SW480 (cell line): ENCODE data around the gene SPATS2.

Experiments used
- DNase-seq: peaks from one replicate; pipeline ENCODE4 v3.0.0-alpha.2; 2016; ENCODE audit warnings: low spot score

Gene SPATS2

DNA sequence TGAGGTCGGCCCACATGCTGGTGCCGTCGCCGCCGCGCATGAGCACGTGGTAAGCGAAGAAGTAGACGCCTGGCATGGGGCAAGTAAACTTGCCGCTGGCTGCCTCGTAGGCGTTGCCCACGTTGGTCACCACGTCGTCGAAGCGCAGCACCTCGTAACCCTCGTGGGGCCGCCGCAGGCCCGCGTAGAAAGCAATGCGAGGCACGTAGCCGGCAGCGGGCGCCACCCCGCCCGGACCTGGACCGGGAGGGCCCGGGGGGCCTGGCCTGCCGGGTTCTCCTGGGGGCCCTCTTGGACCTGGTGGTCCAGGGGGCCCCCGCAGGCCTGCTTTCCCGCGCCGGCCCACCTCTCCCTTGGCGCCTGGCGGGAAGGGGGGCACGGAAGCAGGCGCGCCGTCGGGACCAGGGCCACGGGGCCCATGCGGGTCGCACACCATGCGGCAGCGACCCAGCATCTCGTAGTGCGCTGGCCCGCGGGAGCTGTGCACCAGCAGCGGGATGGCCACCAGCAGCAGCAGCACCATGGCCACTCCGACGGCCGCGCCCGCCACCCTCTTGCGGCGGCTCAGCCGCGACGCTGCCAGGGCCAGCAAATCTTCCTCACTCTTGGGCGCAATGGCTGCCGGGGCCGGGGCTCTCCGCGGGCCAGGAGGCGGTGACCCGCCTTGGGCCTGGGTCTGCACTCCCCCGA lies 31.2 kb upstream of the SPATS2 start:
- DNase-seq, result no peak

DNA sequence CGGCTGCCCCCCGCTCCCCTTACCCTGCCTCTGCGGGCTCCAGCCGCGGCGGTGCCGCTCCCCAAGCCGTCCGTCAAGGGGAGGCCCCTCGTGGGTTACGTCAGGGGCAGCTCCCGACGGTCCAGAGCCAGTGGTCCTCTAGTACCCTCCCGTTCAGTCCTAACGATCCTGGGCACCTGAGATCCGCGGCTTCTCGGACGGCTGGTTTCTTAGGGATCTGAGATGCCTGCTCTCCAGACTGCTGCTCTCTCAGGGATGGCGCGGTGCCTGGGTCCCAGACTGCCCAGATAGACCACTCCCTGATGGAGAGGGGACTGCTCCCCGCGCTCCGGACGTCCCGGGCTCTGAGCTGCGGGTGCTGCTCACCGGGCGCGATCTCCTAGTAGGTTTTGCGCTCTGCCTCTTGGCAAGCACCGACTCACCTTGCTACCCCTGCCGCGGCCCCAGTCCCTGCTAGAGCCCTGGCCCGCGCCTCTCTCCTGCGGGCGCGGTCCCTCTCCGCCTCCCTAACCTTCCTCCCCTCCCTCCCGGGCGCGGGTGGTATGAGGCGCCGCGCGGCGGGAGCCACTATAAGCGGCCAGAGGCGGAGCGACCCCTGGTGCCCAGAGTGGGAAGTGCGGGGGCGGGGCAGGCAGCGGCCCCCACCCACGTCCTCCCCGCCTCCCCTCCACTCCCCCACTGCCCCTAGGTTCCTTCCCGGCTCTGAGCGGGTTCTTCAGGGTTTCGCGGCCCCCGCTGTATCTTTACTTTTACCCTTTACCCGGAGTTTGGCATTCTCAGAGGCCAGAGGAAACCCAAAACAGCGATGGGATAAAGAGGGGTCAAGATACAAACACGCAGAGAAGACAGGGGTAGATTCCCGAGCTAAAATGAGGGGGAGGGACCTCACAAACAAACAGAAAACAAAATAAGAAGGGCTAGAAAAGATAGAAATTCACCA lies 30.3 kb upstream of the SPATS2 start, which contains the start of gene C1QL4:
Gene C1QL4, minus strand, starts transcription at position 544 of the 940 bp plus-strand sequence. CDS start 711 bp downstream, outside the sequence.
- peak; percentile 60 for DNase-seq

DNA sequence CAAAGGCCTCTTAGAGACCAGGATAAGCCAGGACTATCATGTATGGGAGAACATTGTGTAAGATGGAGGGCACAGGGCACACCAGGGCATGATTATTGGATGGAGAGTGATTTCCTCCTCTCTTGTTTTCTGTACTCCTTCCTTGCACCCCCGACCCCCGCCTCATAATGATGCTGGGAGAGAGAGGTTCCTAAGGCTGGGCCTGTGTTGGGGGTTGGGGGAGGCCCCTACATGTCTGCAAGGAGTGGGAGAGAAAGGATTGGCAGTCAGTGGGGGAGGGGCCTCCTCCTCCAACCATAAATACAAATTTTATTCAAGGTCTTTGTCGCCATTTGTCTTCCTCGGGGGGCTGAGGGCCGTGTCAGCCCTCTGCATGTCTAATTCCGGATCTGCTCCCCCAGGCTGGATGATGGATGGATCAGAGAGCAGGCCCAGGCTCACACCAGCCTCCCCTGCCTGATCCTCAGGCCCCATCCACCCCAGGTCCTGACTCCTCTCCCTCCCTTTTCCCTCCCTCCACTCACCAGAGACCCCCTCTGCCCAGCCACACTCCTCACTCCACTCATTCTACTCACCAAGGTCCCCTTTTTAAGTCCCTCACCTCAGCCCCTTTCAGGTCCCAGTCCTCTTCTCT lies 28.3 kb upstream of the SPATS2 start:
- DNase-seq, result no peak

DNA sequence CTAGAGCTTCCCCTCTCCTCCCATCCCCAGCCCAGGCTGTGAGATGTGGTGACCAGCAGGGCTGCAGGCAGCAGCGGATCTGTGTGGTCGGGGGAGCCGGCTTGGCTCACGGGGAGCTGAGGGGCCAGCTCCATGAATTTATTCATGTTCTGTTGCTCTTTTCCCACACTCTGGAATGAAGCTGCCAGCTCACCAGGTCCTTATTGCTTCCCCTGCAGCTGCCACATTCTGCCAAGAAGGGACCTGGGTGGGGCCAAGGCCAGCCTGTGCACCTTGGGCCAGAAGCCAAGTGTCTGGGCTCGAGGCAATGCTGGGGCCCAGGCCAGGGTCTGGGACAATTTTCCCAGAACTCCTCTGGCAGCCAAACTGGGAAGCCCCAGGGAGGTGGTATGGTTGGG lies 27.8 kb upstream of the SPATS2 start:
- no peak for DNase-seq

DNA sequence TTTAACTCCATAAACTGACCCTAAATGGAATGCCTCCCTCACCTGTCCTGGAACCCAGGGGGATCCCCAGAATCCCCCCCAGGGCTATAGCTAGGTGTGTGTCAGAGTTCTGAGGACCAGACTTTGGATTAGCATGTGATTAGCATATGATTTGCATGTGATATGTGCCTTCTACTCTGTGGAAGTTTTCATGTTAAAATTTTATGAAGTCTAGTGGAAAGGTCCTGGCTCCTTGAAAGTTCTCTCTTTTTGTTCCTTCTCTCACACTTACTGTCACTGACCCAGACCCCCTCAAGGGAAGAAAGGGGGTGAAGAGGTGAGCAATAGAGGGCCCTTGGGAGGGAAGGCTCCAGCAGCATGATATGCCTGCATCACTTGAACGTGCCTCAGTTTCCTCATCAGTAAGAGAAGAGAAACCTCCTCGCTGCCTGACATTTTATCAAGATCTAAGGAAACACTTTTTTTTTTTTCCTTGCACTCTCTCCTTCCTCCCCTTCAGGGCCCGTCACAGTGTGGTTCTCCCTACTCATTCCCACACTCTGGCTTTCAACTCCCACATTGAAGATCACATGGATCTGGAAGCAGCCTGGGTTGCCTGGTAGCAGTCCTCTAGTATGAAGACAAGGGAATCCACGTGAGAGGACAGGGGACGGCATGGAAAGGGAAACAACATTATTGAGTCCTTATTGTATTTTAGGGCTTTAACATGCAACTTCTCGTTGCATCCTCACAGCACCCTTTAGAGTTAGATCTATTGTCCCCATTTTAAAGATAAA lies 27.0 kb upstream of the SPATS2 start:
- no peak for DNase-seq

DNA sequence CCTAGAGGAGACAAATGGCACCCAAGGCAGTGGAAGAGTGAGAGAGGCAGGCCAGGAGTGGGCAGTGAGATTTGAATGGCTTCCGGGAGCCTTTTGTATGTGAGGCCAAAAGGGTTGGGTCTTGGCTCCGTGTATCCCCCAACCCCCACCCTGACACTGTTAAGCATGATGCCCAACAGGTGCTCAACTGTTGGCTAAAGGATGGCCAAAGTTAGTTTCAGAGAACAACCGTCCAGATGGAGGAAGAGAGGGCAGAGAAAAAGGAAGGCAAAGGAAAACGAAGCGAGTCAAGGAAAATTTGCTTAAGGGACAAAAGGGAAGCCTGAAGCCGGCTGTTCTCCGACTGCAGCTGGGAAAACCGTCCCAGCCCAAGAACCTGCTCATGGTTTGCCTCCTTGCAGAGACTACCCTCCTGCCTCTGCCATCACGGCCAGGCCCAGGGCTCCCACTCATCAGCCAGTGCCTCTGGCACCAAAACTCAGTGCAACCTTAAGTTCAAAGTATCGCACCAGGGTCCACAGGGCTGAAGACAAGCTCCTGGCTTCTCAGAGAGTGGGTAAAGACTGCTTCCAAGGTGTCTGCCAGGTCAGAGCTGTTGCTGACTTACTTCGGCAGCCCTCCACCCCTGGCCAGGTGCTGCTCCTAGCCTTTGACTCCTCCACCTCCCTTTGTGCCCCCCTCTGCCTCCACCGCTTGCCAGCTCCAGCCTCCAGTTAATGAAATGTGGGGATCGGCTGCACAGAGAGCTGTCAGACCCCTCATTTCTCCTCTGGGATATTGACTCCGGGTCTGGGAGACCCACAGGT lies 26.1 kb upstream of the SPATS2 start:
- no peak for DNase-seq

DNA sequence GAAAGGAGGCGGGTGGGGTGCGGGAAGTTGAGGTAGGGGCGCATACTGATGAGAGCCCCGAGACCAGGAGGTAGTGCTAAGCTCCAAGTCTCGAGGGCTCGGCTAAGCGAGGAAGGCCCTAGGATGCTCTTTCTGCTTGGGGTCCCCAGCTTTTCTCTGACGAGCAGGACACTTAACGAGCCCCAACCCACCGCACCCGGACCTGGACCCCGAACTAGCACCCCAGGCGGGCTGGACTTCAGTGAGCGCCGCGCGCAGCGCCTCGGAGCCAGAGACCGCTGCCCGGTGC lies 25.5 kb upstream of the SPATS2 start:
- DNase-seq, result no peak

DNA sequence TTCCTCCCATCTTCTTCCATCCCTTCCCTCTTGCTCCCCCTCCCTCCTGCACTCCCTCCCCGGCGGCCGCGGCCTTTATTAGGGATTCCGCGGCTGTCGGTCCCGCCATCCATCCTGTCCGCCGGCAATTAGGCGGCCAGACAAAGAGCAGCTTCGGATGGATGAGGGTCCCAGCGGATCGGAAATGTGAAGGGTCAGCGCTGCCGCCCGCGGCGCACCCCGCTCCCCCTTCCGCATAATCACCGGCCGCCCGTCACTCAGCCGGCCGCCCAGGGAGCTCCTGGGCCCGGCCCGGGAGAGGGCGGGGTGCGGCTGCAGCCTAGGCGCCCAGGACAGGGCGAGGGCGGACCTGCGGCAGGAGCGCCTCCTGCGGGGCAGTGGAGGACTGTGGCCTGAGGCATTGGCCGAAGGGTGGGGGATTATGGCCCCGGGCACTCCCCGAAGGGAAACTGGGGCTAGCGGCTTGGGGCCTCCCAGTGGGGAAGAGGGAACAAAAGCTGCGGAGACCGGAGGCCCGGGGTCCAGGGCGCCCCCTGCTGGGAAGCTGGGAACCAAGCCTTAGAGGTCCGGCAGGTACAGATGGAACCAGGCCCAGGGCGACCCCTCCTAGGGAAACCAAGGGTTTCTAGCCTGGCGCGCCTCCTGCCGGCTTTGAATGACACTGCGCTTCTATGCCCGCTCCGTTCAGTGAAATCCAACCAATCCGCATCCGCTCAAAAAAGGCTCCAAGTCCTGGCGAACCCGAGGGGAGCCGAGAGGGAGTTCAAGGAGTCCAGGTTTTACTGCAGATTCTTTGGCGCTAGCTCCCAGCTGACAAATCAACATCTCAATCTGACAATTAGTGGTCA lies 25.0 kb upstream of the SPATS2 start:
- DNase-seq, result peak; percentile 84

DNA sequence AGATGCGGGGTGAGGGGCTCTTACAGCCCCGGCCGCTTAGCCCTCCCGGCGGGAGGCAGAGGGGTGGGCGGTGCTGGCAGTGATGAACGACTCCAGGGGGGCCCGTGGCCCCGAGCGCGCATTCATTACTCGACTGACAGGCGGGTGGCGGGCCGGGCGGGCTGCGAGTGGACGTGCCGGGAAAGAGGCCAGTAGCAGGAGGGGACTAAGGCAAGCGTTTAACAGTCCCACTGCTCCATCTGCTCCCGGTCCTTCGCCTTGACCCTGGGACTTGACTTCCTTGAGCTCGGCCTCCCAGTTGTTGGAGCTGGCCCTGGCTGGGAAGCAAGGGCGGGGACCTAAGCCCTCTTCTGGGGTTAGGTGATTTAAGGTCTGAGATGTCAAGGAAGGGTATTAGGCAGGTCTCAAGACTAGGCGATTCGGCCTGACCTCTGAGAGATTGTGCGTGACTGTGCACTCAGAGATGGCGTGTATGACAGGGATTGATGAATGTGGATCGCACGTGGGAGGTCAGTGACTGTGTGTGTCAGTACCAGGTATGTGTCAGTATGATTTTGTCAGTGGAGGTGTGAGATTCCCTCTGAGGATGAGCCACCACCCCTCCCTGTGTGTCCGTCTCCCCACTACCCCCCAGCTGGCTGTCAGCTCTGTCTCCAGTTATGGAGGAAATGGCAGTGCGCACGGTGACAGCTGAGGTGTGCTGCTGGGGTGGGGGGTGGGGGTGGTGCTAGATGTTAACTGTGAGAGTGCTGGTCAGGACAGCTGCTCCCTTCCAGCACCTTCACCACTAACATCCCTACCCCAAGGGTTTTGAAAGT lies 24.1 kb upstream of the SPATS2 start:
- no peak for DNase-seq

DNA sequence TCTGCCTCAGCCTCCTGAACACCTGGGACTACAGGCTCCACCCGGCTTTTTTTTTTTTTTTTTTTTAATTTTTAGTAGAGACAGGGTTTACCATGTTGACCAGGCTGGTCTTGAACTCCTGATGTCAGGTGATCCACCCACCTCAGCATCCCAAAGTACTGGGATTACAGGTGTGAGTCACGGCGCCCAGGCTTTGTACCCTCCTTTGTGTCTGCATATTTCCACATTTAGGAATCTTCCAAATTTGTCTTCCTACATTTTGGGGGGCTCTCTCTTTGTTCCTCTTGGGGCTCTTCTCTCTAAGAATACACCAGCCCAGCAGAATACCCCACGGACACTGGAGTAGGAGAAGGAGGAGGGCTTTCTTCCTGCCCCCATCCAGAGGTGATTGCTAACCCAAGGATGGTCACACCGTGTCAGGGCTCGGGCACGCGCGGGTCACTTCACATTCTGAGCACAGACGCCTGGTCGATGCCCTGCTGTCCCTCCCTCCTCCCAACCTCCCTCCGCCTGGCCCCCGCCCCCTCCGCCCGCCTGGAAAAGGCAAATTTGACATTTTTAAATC lies 22.7 kb upstream of the SPATS2 start:
- DNase-seq, result no peak

DNA sequence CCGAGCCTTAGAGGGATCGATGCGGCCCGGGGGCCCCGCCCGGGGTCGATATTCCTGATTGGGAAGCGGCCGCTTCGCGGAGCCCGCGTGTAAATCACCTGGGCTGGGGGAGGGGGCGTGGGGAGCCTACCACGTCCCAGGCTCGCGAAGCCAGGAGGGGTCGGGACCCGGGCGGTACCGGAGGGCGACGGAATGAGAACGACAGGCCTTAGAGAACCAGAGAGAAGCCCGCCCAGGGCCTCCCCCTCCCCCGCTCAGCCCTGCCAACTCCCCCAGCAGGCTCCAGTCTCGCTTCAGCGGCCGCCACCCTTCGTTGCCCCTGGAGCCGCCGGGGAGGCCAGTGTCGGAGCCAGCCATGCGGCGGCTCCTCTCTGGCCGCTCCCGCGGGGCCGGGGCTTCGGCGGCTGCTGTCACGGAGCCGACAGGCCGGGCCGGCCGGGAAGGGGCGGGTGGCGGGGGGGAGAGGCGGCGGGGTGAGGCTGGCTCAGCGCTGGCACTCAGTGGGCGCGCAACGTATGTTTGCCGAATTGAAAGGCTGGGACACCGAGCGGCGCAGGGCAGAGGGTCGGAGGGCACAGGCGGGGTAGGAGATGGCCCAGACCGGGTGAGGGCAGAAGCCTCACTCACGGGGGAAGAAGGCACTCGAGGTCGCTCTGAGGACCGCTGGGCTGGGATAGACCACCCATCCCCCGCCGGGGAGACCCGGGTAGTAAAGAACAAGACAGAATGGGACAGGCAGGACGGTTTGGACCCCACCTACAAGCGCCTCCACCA lies 22.0 kb upstream of the SPATS2 start:
- DNase-seq, result no peak

DNA sequence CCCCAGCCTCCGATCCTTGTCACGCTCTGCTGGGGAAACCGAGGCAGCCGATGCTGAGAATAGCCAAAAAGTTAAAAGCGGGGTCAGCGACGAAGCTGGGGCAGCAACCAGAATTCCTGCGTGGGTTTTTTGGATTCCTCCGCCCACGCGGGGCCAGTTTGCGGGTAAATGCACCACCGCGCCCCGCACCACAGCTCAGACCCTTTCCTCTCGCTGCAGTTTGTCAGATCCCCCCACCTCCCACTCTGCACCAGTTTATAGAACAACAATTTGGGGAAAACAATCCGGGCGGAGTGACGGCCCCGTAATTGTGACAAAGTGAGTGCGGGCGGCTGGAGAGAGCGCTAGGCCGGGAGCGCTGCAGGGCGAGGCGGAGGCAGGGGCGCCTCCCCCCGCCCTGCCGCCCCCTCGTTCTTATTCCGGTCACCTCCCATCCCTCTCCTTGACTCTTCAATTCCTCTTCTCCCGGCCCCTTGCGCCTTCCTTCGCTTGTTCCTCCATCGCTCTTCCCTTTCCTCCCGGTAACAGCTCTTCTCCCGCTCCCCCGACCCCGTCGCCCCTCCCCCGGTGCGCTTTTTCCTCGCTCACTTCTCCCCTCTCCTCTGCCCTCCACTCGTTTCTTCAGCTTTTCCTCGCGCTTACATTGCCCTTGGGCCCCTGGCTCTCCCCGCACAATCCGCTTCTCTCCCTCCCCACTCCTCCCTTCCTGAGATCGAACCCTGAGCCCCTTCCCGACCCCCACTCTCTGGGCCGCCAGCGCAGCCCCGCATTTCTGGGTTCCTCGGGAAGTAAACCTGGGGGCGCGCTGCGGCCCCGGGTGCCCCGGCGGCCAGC lies 21.2 kb upstream of the SPATS2 start:
- no peak for DNase-seq

DNA sequence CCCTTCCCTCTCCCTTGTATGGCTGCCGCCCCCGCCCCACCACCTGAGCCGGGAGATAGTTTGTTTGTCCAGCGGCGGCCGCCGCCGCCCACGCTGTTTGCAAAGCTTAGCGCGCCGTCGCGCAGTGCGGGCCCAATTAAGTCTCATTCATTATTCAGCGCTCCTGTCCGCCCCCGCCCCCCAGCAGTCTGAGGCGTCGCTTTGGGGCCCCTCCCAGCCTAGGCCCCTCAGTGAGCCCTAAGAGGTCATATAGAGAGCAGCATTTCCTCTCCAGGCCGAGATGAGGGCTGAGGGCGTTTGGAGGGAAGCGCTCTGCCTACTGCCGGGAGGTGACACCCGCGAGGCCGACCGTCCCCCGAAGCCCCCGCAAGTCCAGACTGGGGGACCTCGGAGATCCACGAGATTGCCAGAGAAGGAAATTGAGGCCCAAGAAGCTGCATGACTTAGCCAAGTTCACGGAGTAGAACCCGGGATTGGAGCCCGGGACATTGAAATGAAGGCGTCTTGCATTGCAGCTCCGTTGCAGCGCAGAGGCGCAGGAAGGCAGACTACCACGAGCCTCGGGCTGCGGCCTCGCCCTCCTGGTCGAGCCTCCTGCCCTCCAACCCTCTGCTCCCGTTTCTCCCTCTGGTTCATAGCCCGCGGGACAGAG lies 20.5 kb upstream of the SPATS2 start, which contains the start of gene DNAJC22:
Gene DNAJC22, plus strand, starts transcription at position 230 of the 652 bp plus-strand sequence. CDS start 1,985 bp downstream, outside the sequence.
- no peak for DNase-seq

DNA sequence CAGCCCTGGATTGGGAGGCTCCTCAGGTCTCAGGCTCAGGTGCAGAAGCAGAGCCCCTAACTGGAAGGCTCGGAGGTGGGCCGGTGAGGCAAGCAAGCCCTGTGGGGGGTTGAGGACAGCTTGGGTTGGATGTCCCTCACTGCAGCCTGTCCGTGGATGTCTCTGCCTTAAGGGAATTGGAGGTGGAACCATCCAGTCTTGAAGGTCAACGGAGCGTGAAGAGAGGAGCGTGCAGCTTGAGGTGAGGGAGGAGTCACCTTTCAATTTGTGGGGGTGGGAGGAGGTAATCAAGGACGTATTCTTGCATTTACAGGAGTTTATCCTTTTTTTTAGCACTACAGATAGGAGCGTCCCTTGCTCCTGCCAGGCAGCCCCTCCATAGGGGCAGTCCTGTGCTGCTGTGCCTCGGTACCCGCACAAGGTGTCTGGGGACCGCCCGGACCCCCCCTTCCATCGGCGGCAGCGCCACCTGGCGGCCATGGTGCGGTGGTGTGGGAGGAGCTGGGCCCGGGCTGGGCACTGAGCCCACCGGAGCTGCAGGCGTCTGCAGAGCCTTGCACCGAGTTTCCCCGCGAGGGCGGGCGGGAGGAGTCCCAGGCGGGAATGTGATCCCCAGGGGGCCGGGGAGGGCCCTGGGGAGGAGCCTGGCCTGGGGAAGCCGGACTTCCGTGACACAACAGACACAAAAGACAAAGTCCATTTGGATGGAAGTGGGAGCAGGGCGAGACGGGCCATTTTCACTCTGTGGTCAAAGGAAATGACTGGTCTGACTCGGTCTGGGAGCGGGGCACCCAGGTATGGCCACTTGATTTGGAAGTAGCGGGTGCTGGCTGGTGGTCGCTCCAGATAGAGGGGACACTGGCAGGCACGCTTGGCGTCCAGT lies 19.7 kb upstream of the SPATS2 start:
- DNase-seq, result peak; percentile 86

DNA sequence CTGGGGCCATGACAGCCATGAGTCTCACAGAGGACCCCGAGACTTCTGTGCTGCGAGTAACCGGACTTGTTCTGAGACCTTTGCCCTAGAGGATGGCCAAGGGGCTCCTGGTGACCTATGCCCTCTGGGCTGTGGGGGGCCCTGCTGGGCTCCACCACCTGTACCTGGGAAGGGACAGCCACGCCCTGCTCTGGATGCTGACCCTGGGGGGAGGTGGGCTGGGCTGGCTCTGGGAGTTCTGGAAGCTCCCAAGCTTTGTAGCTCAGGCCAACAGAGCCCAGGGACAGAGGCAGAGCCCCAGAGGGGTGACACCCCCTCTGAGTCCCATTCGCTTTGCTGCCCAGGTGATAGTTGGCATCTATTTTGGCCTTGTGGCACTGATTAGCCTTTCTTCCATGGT lies 18.5 kb upstream of the SPATS2 start:
- no peak for DNase-seq

DNA sequence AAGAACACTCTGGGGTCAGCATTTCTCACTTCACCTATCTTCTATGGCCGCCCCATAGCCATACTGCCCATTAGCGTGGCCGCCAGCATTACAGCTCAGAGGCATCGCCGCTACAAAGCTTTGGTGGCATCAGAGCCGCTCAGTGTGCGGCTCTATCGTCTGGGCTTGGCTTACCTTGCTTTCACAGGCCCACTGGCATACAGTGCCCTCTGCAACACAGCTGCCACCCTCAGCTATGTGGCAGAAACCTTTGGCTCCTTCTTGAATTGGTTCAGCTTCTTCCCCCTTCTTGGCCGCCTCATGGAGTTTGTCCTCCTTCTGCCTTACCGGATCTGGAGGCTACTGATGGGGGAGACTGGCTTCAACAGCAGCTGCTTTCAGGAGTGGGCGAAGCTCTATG lies 18.0 kb upstream of the SPATS2 start:
- no peak for DNase-seq
